Thoracic aorta (tissue), 2 donors: ENCODE measurements around the gene CELSR2. TPM values are rescaled to one million over a fixed set of nuclear protein-coding genes. Genes with fewer than 3 reads are reported as not detected.
A peak's percentile ranks its signal among the peaks of the same experiment; 100 is the strongest.

Experiments used
- ATAC-seq: fragments of 150-250 bp; one replicate; pipeline ENCODE4 v1.8.0; 2017; ENCODE audit warnings: low read depth; ENCODE audit not compliant: insufficient number of reproducible peaks, low FRiP score
- DNase-seq: peaks from one replicate; pipeline ENCODE4 v3.0.0-alpha.2; 2020; ENCODE audit warnings: low spot score
- H3K27ac ChIP-seq, 2 donors: fragments of 200-600 bp; sonication (generic); 1 replicate in 1 of 2; 2 replicates in 1 of 2; pipeline ENCODE4 v1.5.1; 2016; ENCODE audit warnings: mild to moderate bottlenecking in 2 of 2, moderate library complexity in 2 of 2
- H3K27me3 ChIP-seq: fragments of 200-600 bp; sonication (generic); replicated peaks from 2 replicates; pipeline ENCODE4 v1.6.0; 2016; ENCODE audit warnings: mild to moderate bottlenecking; ENCODE audit not compliant: insufficient read depth
- H3K36me3 ChIP-seq: fragments of 200-600 bp; sonication (generic); one replicate; pipeline ENCODE4 v1.5.1; 2016
- H3K4me1 ChIP-seq, 2 donors: fragments of 200-600 bp; sonication (generic); 1 replicate in 1 of 2; 2 replicates in 1 of 2; pipeline versions ENCODE4 v1.5.1 to v1.6.0; 2016; ENCODE audit warnings: low read depth in 2 of 2, mild to moderate bottlenecking in 1 of 2; ENCODE audit not compliant: control insufficient read depth in 1 of 2
- H3K4me3 ChIP-seq: fragments of 200-600 bp; sonication (generic); 2 replicates; pipeline ENCODE4 v1.5.1; 2016; ENCODE audit warnings: mild to moderate bottlenecking
- H3K9me3 ChIP-seq: fragments of 200-600 bp; sonication (generic); 2 replicates; pipeline ENCODE4 v1.5.1; 2016
- CTCF ChIP-seq: fragments of 200-600 bp; sonication (generic); IDR thresholded peaks from one replicate; pipeline ENCODE4 v1.5.1; 2019; ENCODE audit warnings: antibody characterized with exemption
- total RNA-seq, 2 donors: library from RNA; depleted of rRNA; stranded (reverse); fragments of >200 nt; gene quantifications; one replicate each; pipeline versions ENCODE4 v1.1.0 to v1.2.3, GENCODE V29; 2016

The CELSR2 gene
- total RNA-seq, 2 donors from 2014 or later, result 4.0 to 10.0 TPM

- no peaks in the 10 kb centered on the region for H3K9me3 ChIP-seq
- no peaks in the 10 kb centered on the region for H3K27me3 ChIP-seq
- no peak for TF ChIP-seq CTCF
- ATAC-seq (no peak), DNase-seq (no peak)
- H3K4me1 ChIP-seq, result no peaks in the 10 kb centered on the region
- H3K36me3 ChIP-seq, result no peaks in the 10 kb centered on the region
- H3K27ac ChIP-seq, result no peak overlapping the region
- H3K4me3 ChIP-seq, result no peak overlapping the region
These were observed 13.1 kb downstream of the CELSR2 start for GRCh38 chr1:109262231-109263055.

- Histone ChIP-seq H3K27me3 (no peaks in the 10 kb centered on the region), H3K9me3 (no peaks in the 10 kb centered on the region), H3K27ac (no peak overlapping the region), H3K4me1 (no peaks in the 10 kb centered on the region), H3K4me3 (no peak overlapping the region), H3K36me3 (no peaks in the 10 kb centered on the region)
- ATAC-seq (no peak), DNase-seq (no peak)
- no peak for TF ChIP-seq CTCF
These were observed 13.9 kb downstream of the CELSR2 start for GRCh38 chr1:109263234-109263596.

- peak; percentile 95 for TF ChIP-seq CTCF
- no peak overlapping the region for H3K27ac ChIP-seq
- DNase-seq (peak; percentile 36), ATAC-seq (no peak)
- no peaks in the 10 kb centered on the region for H3K9me3 ChIP-seq
- H3K4me1 ChIP-seq, result no peaks in the 10 kb centered on the region
- no peaks in the 10 kb centered on the region for H3K36me3 ChIP-seq
- H3K4me3 ChIP-seq, result no peak overlapping the region
- no peaks in the 10 kb centered on the region for H3K27me3 ChIP-seq
These were observed 14.4 kb downstream of the CELSR2 start for GRCh38 chr1:109263597-109264378.

DNA sequence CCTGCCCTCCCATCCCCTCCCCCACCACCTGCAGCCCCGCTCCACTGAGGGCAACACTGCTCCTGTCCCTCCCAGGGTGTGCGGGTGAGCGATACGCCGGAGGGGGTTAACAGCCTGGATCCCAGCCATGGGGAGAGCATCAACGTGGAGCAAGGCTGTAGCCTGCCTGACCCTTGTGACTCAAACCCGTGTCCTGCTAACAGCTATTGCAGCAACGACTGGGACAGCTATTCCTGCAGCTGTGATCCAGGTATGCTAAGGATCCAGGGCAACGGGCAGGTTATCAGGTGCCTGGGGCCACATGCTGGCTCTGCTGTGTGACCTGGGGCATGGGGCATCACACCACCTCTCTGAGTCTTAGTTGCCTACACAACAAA is 15.0 kb downstream of the CELSR2 start:
- DNase-seq (no peak), ATAC-seq (no peak)
- no peak overlapping the region for H3K27ac ChIP-seq
- H3K36me3 ChIP-seq, result no peaks in the 10 kb centered on the region
- H3K4me1 ChIP-seq, result no peaks in the 10 kb centered on the region
- no peaks in the 10 kb centered on the region for H3K9me3 ChIP-seq
- no peak overlapping the region for H3K4me3 ChIP-seq
- no peak for TF ChIP-seq CTCF
- H3K27me3 ChIP-seq, result no peaks in the 10 kb centered on the region

GRCh38 chr1:109265016-109265415 is 15.7 kb downstream of the CELSR2 start:
- no peak for ATAC-seq

More at GRCh38 chr1:109265016-109265415, 15.7 kb downstream of the CELSR2 start:
- H3K27me3 ChIP-seq, result no peaks in the 10 kb centered on the region
- H3K27ac ChIP-seq, result no peak overlapping the region
- H3K4me1 ChIP-seq, result no peaks in the 10 kb centered on the region
- no peak overlapping the region for H3K4me3 ChIP-seq
- DNase-seq, result no peak
- H3K36me3 ChIP-seq, result no peaks in the 10 kb centered on the region
- no peak for TF ChIP-seq CTCF
- H3K9me3 ChIP-seq, result no peaks in the 10 kb centered on the region
